Cardiac septum (tissue), 1 donor: ENCODE data around the gene ZNF473. TPM values are rescaled to one million over a fixed set of nuclear protein-coding genes. Genes with fewer than 3 reads are reported as not detected.
A peak's percentile ranks its signal among the peaks of the same experiment; 100 is the strongest.
"Not testable (repeated sequence)": the region's sequence is repeated elsewhere in the genome, so short reads cannot be mapped to it uniquely, and the experiment has no call there.

ENCODE experiments used
- DNase-seq: peaks from one replicate; pipeline ENCODE4 v3.0.0-alpha.2; 2020; ENCODE audit warnings: low spot score
- intact Hi-C: fragments of 100-400 bp; cut with DNase I; formaldehyde crosslinking; loops from one replicate; pipeline ENCODE4 v1.14.0; 2022
- total RNA-seq: library from RNA; stranded (reverse); fragmentation: NEBNext Ultra II Directional; extraction: Animal tissue kit (Norgen Biotek cat#: 25700); gene quantifications from one replicate; pipeline ENCODE4 v1.2.1, GENCODE V29; 2021
- donor health status: DM: no; HTN: no; CAD: no.

Gene ZNF473
- total RNA-seq, 1 donor from 2014 or later, result 3.5 TPM

- peak; percentile 10 for DNase-seq
- intact Hi-C loops, result not testable (repeated sequence)
These were observed 61.3 kb downstream of the ZNF473 start for GRCh38 chr19:50087153-50087552.

- DNase-seq, result peak; percentile 74
- intact Hi-C loops, result not testable (repeated sequence)
These were observed 64.9 kb downstream of the ZNF473 start for GRCh38 chr19:50090706-50091105.

GRCh38 chr19:50091786-50092185 is 66.0 kb downstream of the ZNF473 start:
- peak; percentile 70 for DNase-seq

GRCh38 chr19:50092597-50092996 is 66.8 kb downstream of the ZNF473 start:
- DNase-seq, intact Hi-C loops: not testable (repeated sequence)

More at GRCh38 chr19:50091786-50092185, 66.0 kb downstream of the ZNF473 start:
- intact Hi-C loops, result not testable (repeated sequence)

- intact Hi-C loops, DNase-seq: not testable (repeated sequence)
These were observed 72.1 kb downstream of the ZNF473 start for GRCh38 chr19:50097884-50098283.

GRCh38 chr19:50098892-50099291 is 73.1 kb downstream of the ZNF473 start:
- intact Hi-C loops, result not testable (repeated sequence)
- DNase-seq, result peak; percentile 85

GRCh38 chr19:50099696-50100095 is 73.9 kb downstream of the ZNF473 start:
- intact Hi-C loops, DNase-seq: not testable (repeated sequence)

GRCh38 chr19:50100946-50101345 is 75.1 kb downstream of the ZNF473 start:
- DNase-seq, intact Hi-C loops: not testable (repeated sequence)

Other genes starting within 250 kb of the ZNF473 start
- 13.7 TPM for gene FUZ, start 212.7 kb upstream of the ZNF473 start, total RNA-seq
- gene MED25, start 207.7 kb upstream of the ZNF473 start, total RNA-seq, result 33.0 TPM
- gene PTOV1, start 174.8 kb upstream of the ZNF473 start, total RNA-seq, result 95.8 TPM
- 49.5 TPM for gene PNKP, start 158.4 kb upstream of the ZNF473 start, total RNA-seq
- gene AKT1S1, start 148.7 kb upstream of the ZNF473 start, total RNA-seq, result 35.8 TPM
- 48.0 TPM for gene TBC1D17, start 148.3 kb upstream of the ZNF473 start, total RNA-seq
- gene IL4I1, start 129.1 kb upstream of the ZNF473 start, total RNA-seq, result 1.2 TPM
- gene ATF5, start 96.8 kb upstream of the ZNF473 start, total RNA-seq, result 10.6 TPM
- gene NUP62, start 96.5 kb upstream of the ZNF473 start, total RNA-seq, result 26.8 TPM
- 0.27 TPM for gene SIGLEC11, start 64.8 kb upstream of the ZNF473 start, total RNA-seq
- 22.1 TPM for gene VRK3, start 633 bp upstream of the ZNF473 start, total RNA-seq
- not detected for gene IZUMO2, start 137.3 kb downstream of the ZNF473 start, total RNA-seq
- 85.4 TPM for gene MYH14, start 177.6 kb downstream of the ZNF473 start, total RNA-seq